Stomach (tissue), 4 donors: Measurements from ENCODE around the gene DHRS7B.

ENCODE experiments used
- EP300 ChIP-seq: sonication (generic); formaldehyde crosslinking; IDR thresholded peaks from one replicate; pipeline ENCODE4 v1.6.1; 2017; ENCODE audit warnings: antibody characterized with exemption
- POLR2AphosphoS5 ChIP-seq, 3 donors: sonication (generic); formaldehyde crosslinking; IDR thresholded peaks; one replicate each; pipeline ENCODE4 v1.6.1; 2016; ENCODE audit warnings: antibody characterized with exemption in 3 of 3
- TF ChIP-seq, protein P1 (sequence below), 7 experiments: fragments of 450-650 bp in 4 of 7; fragments of 200-600 bp in 3 of 7; sonication (generic) in 3 of 7; IDR thresholded peaks; one replicate each; pipeline ENCODE4 v1.5.1; 2016 to 2019; ENCODE audit warnings: antibody characterized with exemption in 7 of 7, control low read depth in 2 of 7, mild to moderate bottlenecking in 1 of 7

DNA sequence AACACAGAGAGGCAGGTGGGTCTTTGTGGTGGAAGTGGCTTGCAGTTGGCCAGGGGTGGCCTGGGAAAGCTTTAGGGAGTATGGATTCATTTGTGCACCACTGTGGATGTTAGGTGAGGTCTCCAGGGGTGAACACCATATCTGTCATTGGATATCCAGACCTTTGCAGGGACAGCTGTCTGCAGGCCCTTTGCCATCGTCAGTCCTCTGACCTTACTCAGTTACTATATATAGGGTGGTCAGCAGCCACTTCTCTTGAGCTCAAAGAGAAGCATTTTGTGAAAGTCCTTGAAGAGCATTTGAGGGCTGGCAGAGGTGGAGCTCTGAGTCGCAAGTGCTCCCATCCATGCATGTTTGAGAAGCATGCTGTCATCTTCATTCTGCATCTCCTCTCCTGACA is 46.8 kb downstream of the DHRS7B start:
- TF ChIP-seq, protein P1, sequence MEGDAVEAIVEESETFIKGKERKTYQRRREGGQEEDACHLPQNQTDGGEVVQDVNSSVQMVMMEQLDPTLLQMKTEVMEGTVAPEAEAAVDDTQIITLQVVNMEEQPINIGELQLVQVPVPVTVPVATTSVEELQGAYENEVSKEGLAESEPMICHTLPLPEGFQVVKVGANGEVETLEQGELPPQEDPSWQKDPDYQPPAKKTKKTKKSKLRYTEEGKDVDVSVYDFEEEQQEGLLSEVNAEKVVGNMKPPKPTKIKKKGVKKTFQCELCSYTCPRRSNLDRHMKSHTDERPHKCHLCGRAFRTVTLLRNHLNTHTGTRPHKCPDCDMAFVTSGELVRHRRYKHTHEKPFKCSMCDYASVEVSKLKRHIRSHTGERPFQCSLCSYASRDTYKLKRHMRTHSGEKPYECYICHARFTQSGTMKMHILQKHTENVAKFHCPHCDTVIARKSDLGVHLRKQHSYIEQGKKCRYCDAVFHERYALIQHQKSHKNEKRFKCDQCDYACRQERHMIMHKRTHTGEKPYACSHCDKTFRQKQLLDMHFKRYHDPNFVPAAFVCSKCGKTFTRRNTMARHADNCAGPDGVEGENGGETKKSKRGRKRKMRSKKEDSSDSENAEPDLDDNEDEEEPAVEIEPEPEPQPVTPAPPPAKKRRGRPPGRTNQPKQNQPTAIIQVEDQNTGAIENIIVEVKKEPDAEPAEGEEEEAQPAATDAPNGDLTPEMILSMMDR (IDR thresholded peaks at IDR 0.05): no peak
- TF ChIP-seq POLR2AphosphoS5 (IDR thresholded peaks at IDR 0.05): no peak
- TF ChIP-seq EP300: no peak
